ENCODE measurements around the gene PLXNA2.

GRCh38 chr1:208201229-208201628, 43.0 kb downstream of the PLXNA2 start:
- TF ChIP-seq CTCF (IDR thresholded peaks at IDR 0.05) (no peak), POLR2A (IDR thresholded peaks at IDR 0.05) (no peak)

All from esophagus squamous epithelium (tissue), 4 donors.